Epidermal melanocyte (primary cell): ENCODE data around the gene SUGCT.
"Not testable (repeated sequence)": the region's sequence is repeated elsewhere in the genome, so short reads cannot be mapped to it uniquely, and the experiment has no call there.

ENCODE experiments used
- DNase-seq: peaks from one replicate; pipeline ENCODE4 v3.0.0; 2011; ENCODE audit warnings: low spot score; ENCODE audit not compliant: insufficient read length

Gene SUGCT

DNA sequence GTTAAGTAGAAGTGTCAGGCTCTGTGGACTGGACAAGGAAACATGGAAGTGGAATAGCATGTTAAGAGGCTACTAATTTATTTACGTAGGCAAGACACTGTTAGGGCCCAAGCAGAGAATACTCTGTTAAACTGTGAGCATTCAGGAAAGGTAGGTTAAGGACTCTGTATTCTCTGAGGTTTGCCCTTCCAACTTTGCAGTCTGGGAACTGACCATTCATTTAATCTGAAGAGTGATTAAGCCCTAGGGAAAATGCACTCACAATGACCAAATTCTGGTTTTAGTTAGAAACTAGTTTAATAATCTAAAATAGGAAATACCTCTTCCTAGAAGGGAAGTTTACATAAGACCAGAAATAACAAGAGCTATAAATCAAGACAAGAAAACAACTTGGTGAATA is 266.6 kb downstream of the SUGCT start:
- DNase-seq, result no peak

DNA sequence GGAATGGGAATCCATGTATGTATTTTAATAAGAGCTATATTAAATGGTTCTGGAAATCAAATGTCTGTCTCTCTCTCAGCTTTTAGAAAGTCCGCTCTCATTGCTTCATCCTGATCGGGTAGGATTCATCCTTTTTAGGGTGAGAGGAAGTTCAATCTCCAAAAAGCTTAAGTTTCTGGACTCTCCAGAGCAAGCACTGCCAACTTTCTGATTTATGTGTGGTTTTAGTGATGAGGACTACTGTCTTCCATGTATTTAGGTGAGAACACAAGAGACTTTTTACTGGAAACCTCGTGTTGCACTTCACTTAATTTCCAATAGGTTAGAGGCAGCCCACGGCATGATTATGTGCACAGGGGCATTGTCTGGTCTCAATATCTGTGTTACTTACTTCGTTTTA is 267.9 kb downstream of the SUGCT start:
- no peak for DNase-seq

GRCh38 chr7:40403703-40404476 is 269.1 kb downstream of the SUGCT start:
- DNase-seq, result no peak

GRCh38 chr7:40405991-40406390 is 271.2 kb downstream of the SUGCT start:
- no peak for DNase-seq

DNA sequence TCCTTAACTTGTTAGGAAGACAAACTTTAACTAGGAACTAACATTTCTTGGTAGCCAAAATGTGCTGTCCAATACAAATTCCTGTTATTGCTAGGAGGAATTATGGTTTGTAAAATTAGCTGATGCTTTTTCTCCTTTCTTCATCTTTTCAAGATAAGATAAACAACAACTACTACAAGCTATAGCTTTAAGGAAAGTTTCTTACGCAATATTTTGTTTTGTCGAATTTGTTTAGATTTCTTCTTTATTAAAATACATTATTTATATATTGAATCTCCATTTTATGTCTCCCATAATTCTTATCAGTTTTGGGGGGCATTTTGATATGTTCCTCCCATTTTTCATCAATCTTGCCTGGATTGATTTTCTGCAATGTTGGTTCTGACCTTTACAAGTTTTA is 277.5 kb downstream of the SUGCT start:
- DNase-seq, result no peak

DNA sequence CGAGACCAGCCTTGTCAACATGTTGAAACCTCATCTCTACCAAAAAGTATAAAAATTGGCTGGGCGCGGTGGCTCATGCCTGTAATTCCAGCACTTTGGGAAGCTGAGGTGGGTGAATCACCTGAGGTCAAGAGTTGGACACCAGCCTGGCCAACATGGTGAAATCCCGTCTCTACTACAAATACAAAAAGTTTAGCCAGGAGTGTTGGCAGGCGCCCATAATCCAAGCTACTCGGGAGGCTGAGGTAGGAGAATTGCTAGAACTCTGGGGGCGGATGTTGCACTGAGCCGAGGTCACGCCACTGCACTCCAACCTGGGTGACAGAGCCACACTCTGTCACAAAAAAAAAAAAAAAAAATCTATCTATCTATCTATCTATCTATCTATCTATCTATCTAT is 279.9 kb downstream of the SUGCT start:
- not testable (repeated sequence) for DNase-seq

- no peak for DNase-seq
These were observed 283.6 kb downstream of the SUGCT start for GRCh38 chr7:40418448-40418847.

- DNase-seq, result no peak
These were observed 284.2 kb downstream of the SUGCT start for GRCh38 chr7:40418983-40419382.

DNA sequence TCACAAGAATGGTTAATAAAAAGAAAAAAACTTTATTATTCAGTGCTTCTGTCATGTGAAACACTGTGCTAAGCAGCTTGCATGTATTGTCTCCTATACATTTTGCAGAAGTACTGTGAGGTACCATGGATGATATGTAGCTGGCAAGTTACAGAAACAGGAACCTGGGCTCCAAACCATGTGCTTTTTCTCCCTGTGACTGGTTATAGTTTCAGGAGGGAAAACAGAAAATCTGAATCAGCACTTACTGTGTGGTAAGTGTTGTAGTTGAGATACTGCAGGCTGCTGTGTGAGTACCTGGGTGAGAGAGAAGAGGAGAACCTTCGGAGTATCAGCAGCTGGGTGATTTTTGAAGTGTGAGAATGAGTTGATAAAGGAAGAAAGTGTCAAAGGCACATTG is 285.0 kb downstream of the SUGCT start:
- no peak for DNase-seq

- no peak for DNase-seq
These were observed 286.6 kb downstream of the SUGCT start for GRCh38 chr7:40421433-40421832.

DNA sequence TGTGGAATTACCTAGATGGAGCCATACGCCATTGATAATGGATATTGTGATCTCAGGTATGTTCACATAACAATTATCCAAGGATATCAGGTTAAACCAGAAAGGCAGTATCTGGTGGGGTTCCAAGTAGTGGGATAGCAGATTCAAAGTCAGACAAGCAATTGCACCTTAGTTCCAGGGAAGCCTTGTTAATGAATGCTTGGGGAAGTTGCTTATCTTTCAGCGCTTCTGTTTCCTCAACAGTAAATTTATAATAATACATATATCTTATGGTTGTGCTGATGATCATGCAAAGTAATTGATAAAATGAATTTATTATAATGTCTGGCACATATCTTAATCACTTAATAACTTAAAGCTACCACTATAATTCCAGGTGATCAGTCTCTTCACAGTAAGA is 290.9 kb downstream of the SUGCT start:
- DNase-seq, result no peak

GRCh38 chr7:40428421-40428820 is 293.6 kb downstream of the SUGCT start:
- DNase-seq, result no peak

- no peak for DNase-seq
These were observed 295.0 kb downstream of the SUGCT start for GRCh38 chr7:40429826-40430225.

DNA sequence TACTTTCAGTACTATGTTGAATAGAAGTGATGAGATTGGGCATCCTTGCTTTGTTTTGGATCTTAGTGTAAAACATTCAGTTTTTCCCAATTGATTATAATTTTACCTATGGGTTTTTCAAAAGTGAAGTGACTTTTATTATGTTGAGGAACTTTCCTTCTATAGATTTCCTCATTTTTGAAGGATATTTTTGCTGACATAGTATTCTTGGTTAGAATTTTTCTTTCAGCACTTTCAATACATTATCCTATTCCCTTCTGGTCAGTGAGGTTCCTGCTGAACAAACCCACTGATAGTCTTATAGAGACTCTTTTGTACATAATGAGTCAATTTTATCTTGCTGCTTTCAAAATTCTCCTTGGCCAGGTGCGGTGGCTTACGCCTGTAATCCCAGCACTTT is 297.2 kb downstream of the SUGCT start:
- no peak for DNase-seq

DNA sequence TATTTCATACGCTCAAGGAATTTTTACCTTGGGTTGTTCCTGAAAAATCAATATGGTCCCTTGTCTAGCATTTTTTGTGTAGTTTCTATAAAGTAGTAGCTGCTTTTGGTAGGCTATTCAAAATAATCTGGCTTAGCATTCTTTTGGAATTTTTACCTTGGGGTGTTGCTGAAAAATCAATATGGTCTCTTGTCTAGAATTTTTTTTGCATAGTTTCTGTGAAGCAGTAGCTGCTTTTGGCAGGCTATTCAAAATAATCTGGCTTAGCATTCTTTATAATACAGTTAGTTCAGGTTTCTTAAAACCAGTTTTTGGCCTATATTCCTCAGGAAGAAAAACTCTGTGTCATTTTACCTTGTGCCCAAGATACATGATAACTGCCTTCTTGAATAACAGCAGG is 301.9 kb downstream of the SUGCT start:
- DNase-seq, result no peak

GRCh38 chr7:40437498-40437897 is 302.7 kb downstream of the SUGCT start:
- DNase-seq, result no peak

DNA sequence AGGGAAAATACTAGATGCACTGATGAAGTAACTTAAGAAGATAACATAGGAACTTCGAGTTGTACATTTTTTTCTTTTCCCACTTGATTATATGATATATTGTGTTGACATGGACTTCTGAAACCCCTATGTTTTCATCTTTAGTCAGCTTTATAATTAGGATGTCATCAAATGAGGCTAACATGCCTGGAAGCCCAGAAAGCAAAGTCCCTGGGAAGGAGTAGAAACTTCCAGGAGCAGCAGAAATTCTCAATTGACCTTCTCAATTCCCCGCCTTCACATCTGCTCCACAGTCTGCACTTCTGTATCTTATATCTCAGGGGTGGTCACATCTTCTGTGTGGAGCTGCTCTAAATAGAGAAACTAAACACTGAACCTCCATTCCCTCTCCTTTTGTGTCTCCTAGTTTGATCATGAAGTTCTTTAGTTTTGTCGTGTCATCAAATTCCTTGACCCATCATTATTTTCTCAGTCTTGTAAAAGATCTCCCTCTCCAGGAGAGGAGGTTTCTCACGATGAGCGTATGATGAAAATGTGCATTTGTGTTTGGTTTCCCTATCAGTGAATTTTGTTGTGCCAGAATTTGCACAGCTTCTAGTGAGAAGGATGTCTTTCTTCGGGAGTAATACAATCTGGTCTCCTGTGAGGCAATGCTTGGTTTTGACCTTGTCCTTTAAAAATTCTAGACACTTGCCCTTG is 303.3 kb downstream of the SUGCT start:
- DNase-seq, result no peak

- no peak for DNase-seq
These were observed 304.9 kb downstream of the SUGCT start for GRCh38 chr7:40439686-40440085.

- DNase-seq, result no peak
These were observed 312.5 kb downstream of the SUGCT start for GRCh38 chr7:40447345-40447744.

- no peak for DNase-seq
These were observed 320.7 kb downstream of the SUGCT start for GRCh38 chr7:40455485-40455884.

GRCh38 chr7:40457776-40458480 is 323.1 kb downstream of the SUGCT start:
- DNase-seq, result no peak

GRCh38 chr7:40463446-40463845 is 328.6 kb downstream of the SUGCT start:
- no peak for DNase-seq
